Small intestine (tissue), 7 donors: ENCODE results near the gene DNASE2B. TPM values are rescaled to one million over a fixed set of nuclear protein-coding genes. Genes with fewer than 3 reads are reported as not detected.
A peak's percentile ranks its signal among the peaks of the same experiment; 100 is the strongest.
"Not testable (repeated sequence)": the region's sequence is repeated elsewhere in the genome, so short reads cannot be mapped to it uniquely, and the experiment has no call there.

Experiments
- DNase-seq, 2 donors: peaks; one replicate each; pipeline versions ENCODE4 v3.0.0 to v3.0.0-alpha.2; 2013
- FAIRE-seq: peaks from 2 replicates; lab custom pipeline; 2012; peaks lifted over from hg19 to GRCh38; lab: Jason Lieb, UNC
- H3K27ac ChIP-seq, 3 donors: one replicate each; pipeline ENCODE4 v1.5.1; 2013; ENCODE audit warnings: low read length in 2 of 3, mild to moderate bottlenecking in 2 of 3, control low read depth in 1 of 3, inconsistent platforms in 1 of 3, low read depth in 1 of 3, moderate library complexity in 1 of 3
- H3K27me3 ChIP-seq, 3 donors: one replicate each; pipeline ENCODE4 v1.6.1; 2013; ENCODE audit warnings: low read length in 3 of 3, inconsistent platforms in 1 of 3; ENCODE audit not compliant: control insufficient read depth in 3 of 3, insufficient read depth in 3 of 3
- H3K36me3 ChIP-seq, 3 donors: one replicate each; pipeline ENCODE4 v1.6.1; 2013; ENCODE audit warnings: low read length in 3 of 3, inconsistent platforms in 1 of 3, low read depth in 1 of 3, mild to moderate bottlenecking in 1 of 3, moderate library complexity in 1 of 3; ENCODE audit not compliant: control insufficient read depth in 3 of 3, insufficient read depth in 2 of 3
- H3K4me1 ChIP-seq, 3 donors: one replicate each; pipeline ENCODE4 v1.6.1; 2013; ENCODE audit warnings: low read length in 2 of 3, inconsistent platforms in 1 of 3, low read depth in 1 of 3, mild to moderate bottlenecking in 1 of 3, moderate library complexity in 1 of 3; ENCODE audit not compliant: control insufficient read depth in 3 of 3, insufficient read depth in 2 of 3
- H3K4me3 ChIP-seq, 3 donors: one replicate each; pipeline ENCODE4 v1.5.1; 2013; ENCODE audit warnings: low read length in 3 of 3, control low read depth in 1 of 3, inconsistent platforms in 1 of 3, low read depth in 1 of 3, mild to moderate bottlenecking in 1 of 3, moderate library complexity in 1 of 3
- H3K9me3 ChIP-seq, 2 donors: one replicate each; pipeline ENCODE4 v1.6.1; 2013; ENCODE audit warnings: low read depth in 1 of 2, low read length in 1 of 2; ENCODE audit not compliant: control insufficient read depth in 2 of 2, insufficient read depth in 1 of 2
- WGBS, 3 donors: extraction: QIAGEN DNeasy Blood & Tissue Kit; methylation state at CpG; one replicate each; pipeline ENCODE4 v1.1.7; 2013; 5-methylcytosine and 5-hydroxymethylcytosine counted together
- polyA plus RNA-seq, 4 donors: library from polyadenylated mRNA; stranded (reverse) in 3 of 4; unstranded in 1 of 4; fragments of 200-250 nt in 3 of 4; fragments of 120-200 nt in 1 of 4; gene quantifications; one replicate each; pipeline versions ENCODE4 v1.2.1 to v1.2.3, GENCODE V29; 2013
- donor health status: healthy with polysubstance abuse.
- donor health status: control.
- donor health status: control.
- donor health status: Bipolar disorder and iron deficiency.
- donor health status: healthy.

Gene DNASE2B
- polyA plus RNA-seq, 4 donors: 0.09 to 0.18 TPM; not detected in 2

DNA sequence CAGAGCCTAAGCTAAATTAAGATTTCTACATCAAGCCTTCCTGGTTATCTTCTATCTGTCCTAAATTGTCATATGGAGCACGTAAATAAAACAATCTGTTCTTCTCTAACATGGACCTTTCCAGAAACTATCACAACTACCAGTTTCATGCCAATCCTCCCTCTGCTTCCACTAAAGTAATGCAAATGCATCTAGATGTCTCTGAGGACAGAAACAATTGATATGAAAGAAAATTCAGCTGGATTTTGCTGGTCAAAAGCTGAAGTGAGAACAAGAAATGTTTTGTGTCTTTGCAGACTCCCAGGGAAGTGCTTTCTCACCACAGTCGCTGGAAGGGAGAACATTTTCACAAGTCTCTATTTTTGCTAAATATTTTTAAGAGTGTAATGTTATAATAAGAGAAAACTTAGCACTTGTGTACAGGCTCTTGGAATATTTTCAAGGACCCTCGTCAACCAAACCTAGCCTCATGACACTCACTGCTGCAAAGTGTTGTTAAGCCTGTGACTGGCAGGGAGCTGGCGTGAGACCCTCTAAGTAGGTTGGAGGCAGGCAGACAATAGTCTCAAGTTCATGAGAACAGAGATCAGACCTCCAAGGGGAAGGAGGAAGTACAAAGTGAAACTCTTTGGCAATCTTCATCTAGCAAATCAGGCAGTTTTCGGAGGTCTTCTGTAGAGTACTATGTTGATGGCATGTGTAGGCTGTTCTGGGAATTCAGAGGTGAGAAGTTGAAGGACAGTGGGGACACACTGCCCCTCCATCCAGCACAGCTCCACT lies 38.8 kb downstream of the DNASE2B start:
- H3K4me1 ChIP-seq: peaks cover 0 to 4% (median 0%) of the 10 kb centered on the region in 3 donors
- H3K27me3 ChIP-seq: no peaks in the 10 kb centered on the region
- DNase-seq (no peak), FAIRE-seq (no peak)
- peak overlapping the region in 1 of 3 donors; percentile 57 for H3K27ac ChIP-seq
- no peak overlapping the region for H3K4me3 ChIP-seq
- H3K36me3 ChIP-seq: no peaks in the 10 kb centered on the region
- H3K9me3 ChIP-seq: no peaks in the 10 kb centered on the region
- 73 to 89% (median 79%) methylated on average over 5 of the region's 5 CpGs for WGBS, 3 donors

DNA sequence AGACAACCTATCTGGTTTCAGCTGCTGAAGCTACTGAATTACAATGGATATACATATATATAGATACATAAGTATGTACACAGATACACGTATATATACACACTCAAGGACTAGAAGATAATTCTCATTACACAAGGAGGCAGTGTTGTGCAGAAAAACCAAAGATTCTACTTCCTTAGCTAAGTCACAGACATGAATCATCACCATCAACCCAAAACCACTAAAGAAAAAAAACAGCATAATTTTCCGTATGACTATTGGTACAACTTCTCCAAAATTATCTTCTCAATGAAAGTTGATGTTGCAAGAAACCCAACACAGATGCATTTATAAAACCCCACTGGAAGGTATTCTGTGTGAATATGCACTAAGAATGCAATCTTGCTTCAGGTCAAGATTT lies 44.0 kb downstream of the DNASE2B start:
- peak; percentile 71 to 79 for DNase-seq
- no peaks in the 10 kb centered on the region for H3K4me1 ChIP-seq
- H3K36me3 ChIP-seq: no peaks in the 10 kb centered on the region
- no peak overlapping the region for H3K4me3 ChIP-seq
- peak; percentile 84 for FAIRE-seq
- no peaks in the 10 kb centered on the region for H3K9me3 ChIP-seq
- H3K27ac ChIP-seq: no peak overlapping the region
- 6 to 10% (median 7%) methylated on average over 2 of the region's 2 CpGs for WGBS, 3 donors
- H3K27me3 ChIP-seq: no peaks in the 10 kb centered on the region

- H3K9me3 ChIP-seq, FAIRE-seq, H3K27me3 ChIP-seq, H3K4me3 ChIP-seq, DNase-seq, H3K36me3 ChIP-seq, H3K4me1 ChIP-seq, H3K27ac ChIP-seq: not testable (repeated sequence)
- WGBS, 3 donors: 82 to 88% (median 87%) methylated on average over 7 of the region's 7 CpGs
Observed at GRCh38 chr1:84442747-84443646, 44.7 kb downstream of the DNASE2B start.

- H3K27me3 ChIP-seq, H3K36me3 ChIP-seq, H3K4me3 ChIP-seq, H3K9me3 ChIP-seq, DNase-seq, H3K27ac ChIP-seq, FAIRE-seq, H3K4me1 ChIP-seq: not testable (repeated sequence)
- whole genome bisulfite sequencing, 3 donors: 88 to 96% (median 94%) methylated on average over 3 of the region's 3 CpGs
Observed at GRCh38 chr1:84448704-84449103, 50.4 kb downstream of the DNASE2B start.

- DNase-seq (no peak), FAIRE-seq (no peak)
- H3K4me3 ChIP-seq: no peak overlapping the region
- 49 to 76% (median 75%) methylated on average over 2 of the region's 2 CpGs for WGBS, 3 donors
- no peaks in the 10 kb centered on the region for H3K9me3 ChIP-seq
- no peaks in the 10 kb centered on the region for H3K4me1 ChIP-seq
- no peak overlapping the region for H3K27ac ChIP-seq
- H3K36me3 ChIP-seq: no peaks in the 10 kb centered on the region
- no peaks in the 10 kb centered on the region for H3K27me3 ChIP-seq
Observed at GRCh38 chr1:84450910-84451309, 52.6 kb downstream of the DNASE2B start.

GRCh38 chr1:84452436-84452835 lies 54.2 kb downstream of the DNASE2B start:
- no peaks in the 10 kb centered on the region for H3K4me1 ChIP-seq
- FAIRE-seq: no peak
- WGBS, 3 donors: 61 to 65% (median 63%) methylated on average over 3 of the region's 3 CpGs
- no peaks in the 10 kb centered on the region for H3K27me3 ChIP-seq
- H3K27ac ChIP-seq: no peak overlapping the region
- no peak overlapping the region for H3K4me3 ChIP-seq
- no peaks in the 10 kb centered on the region for H3K36me3 ChIP-seq
- H3K9me3 ChIP-seq: no peaks in the 10 kb centered on the region
- no peak for DNase-seq

DNA sequence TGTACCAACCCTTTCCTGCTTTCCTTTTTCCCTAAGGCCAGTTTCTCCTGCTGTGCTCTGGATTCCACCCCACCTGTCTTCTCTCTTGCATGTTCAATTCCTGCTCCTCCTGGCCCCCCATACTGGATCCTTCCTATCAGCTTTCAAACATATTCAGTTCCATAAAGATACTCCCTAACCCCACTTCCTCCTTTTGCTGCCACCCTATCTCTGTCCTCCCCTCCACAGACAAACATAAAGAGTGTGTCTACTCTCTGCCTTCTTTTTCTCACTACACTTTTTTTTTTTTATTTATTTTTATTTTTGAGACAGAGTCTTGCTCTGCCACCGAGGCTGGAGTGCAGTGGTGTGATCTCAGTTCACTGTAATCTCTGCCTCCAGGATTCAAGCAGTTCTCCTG lies 63.8 kb downstream of the DNASE2B start:
- H3K27me3 ChIP-seq: no peaks in the 10 kb centered on the region
- FAIRE-seq (no peak), DNase-seq (no peak)
- H3K27ac ChIP-seq: no peak overlapping the region
- H3K9me3 ChIP-seq: no peaks in the 10 kb centered on the region
- 62 to 67% (median 66%) methylated on average over 1 of the region's 1 CpG for WGBS, 3 donors
- no peak overlapping the region for H3K4me3 ChIP-seq
- no peaks in the 10 kb centered on the region for H3K4me1 ChIP-seq
- H3K36me3 ChIP-seq: no peaks in the 10 kb centered on the region
